HepG2 (cell line): Measurements from ENCODE around the gene DDX59. TPM values are rescaled to one million over a fixed set of nuclear protein-coding genes. Genes with fewer than 3 reads are reported as not detected.
A peak's percentile ranks its signal among the peaks of the same experiment; 100 is the strongest.

Experiments
- AGO1 ChIP-seq: fragments of 200-400 bp; formaldehyde crosslinking; IDR thresholded peaks from 2 replicates; pipeline ENCODE4 v1.6.1; 2017; ENCODE audit warnings: mild to moderate bottlenecking, low read depth, low read length, moderate library complexity; ENCODE audit not compliant: poor library complexity, severe bottlenecking
- ATF3 ChIP-seq: sonication (generic); formaldehyde crosslinking; IDR thresholded peaks from 2 replicates; pipeline ENCODE4 v1.4.0; 2020; ENCODE audit warnings: missing genetic modification reagents
- GABPB1 ChIP-seq: IDR thresholded peaks from 2 replicates; pipeline ENCODE4 v1.6.1; 2016; ENCODE audit warnings: mild to moderate bottlenecking, missing genetic modification reagents, moderate library complexity, missing compliant biosample characterization
- HMGXB3 ChIP-seq: sonication (generic); formaldehyde crosslinking; IDR thresholded peaks from 2 replicates; pipeline ENCODE4 v1.4.0; 2020; ENCODE audit warnings: missing genetic modification reagents, borderline replicate concordance
- HOXA9 ChIP-seq: sonication (generic); formaldehyde crosslinking; IDR thresholded peaks from 2 replicates; pipeline ENCODE4 v1.8.1; 2022; ENCODE audit warnings: missing genetic modification reagents, mild to moderate bottlenecking, moderate library complexity, borderline replicate concordance
- ISX ChIP-seq: sonication (generic); formaldehyde crosslinking; conservative IDR thresholded peaks from 2 replicates; pipeline ENCODE4 v1.5.0; 2020; ENCODE audit warnings: missing genetic modification reagents
- MNT ChIP-seq: fragments of 450-650 bp; IDR thresholded peaks from 2 replicates; pipeline ENCODE4 v1.6.1; 2016
- MTERF4 ChIP-seq: sonication (generic); formaldehyde crosslinking; IDR thresholded peaks from 2 replicates; pipeline ENCODE4 v1.8.0; 2023; ENCODE audit warnings: mild to moderate bottlenecking, missing genetic modification reagents
- NKX3-1 ChIP-seq: sonication (generic); formaldehyde crosslinking; IDR thresholded peaks from 2 replicates; pipeline ENCODE4 v1.5.0; 2020; ENCODE audit warnings: missing genetic modification reagents
- TP53 ChIP-seq: sonication (generic); formaldehyde crosslinking; conservative IDR thresholded peaks from 2 replicates; pipeline ENCODE4 v1.4.0; 2020; ENCODE audit warnings: missing genetic modification reagents
- ZBTB10 ChIP-seq: sonication (generic); formaldehyde crosslinking; IDR thresholded peaks from 2 replicates; pipeline ENCODE4 v1.4.0; 2020; ENCODE audit warnings: missing genetic modification reagents, borderline replicate concordance
- ZBTB7B ChIP-seq: sonication (generic); formaldehyde crosslinking; IDR thresholded peaks from 2 replicates; pipeline ENCODE4 v1.4.0; 2020; ENCODE audit warnings: missing genetic modification reagents
- ZNF18 ChIP-seq: sonication (generic); formaldehyde crosslinking; IDR thresholded peaks from 2 replicates; pipeline ENCODE4 v1.8.0; 2022; ENCODE audit warnings: mild to moderate bottlenecking, missing genetic modification reagents; ENCODE audit not compliant: insufficient replicate concordance
- ZNF225 ChIP-seq: sonication (generic); formaldehyde crosslinking; IDR thresholded peaks from 2 replicates; pipeline ENCODE4 v1.4.0; 2020; ENCODE audit warnings: mild to moderate bottlenecking, missing genetic modification reagents
- ZNF34 ChIP-seq: sonication (generic); formaldehyde crosslinking; IDR thresholded peaks from 2 replicates; pipeline ENCODE4 v1.4.0; 2020; ENCODE audit warnings: mild to moderate bottlenecking, missing genetic modification reagents, borderline replicate concordance
- polyA plus RNA-seq, 8 experiments: library from polyadenylated mRNA; depleted of rRNA in 3 of 8; stranded (reverse) in 7 of 8; unstranded in 1 of 8; fragments of >200 nt; fragmentation: Illumina TruSeq in 4 of 8; extraction: Trizol in 4 of 8; gene quantifications; 2 replicates each; pipeline versions ENCODE4 v1.2.1 to v1.2.3, GENCODE V29; 2011 to 2016; ENCODE audit warnings: low read depth in 4 of 8, missing spikeins in 1 of 8, mixed read lengths in 1 of 8; ENCODE audit not compliant: insufficient read depth in 1 of 8
- total RNA-seq, 5 experiments: library from RNA; depleted of rRNA; stranded (reverse); fragments of >200 nt; fragmentation: Illumina TruSeq; extraction: Trizol; gene quantifications; 2 replicates each; pipeline ENCODE4 v1.2.3, GENCODE V29; 2016; ENCODE audit warnings: low read depth in 1 of 5

DDX59 gene
- total and polyA plus RNA-seq, 2 of the 13 experiments (the other 11 are each of a cell fraction or from before 2014, with no cell fraction given), result 12.1 to 14.8 TPM

GRCh38 chr1:200620273-200621131 is 49.2 kb downstream of the DDX59 start, which contains the start of gene KIF14 (continued):
- TF ChIP-seq GABPB1 (peak; percentile 95), HOXA9 (0 out of 2 replicates have a peak, but pooled peaks have one; percentile 48), ZNF34 (no peak), MNT (peak; percentile 34; the same call in 1 of the 2 replicates), HMGXB3 (no peak), NKX3-1 (CRISPR knock-in tag) (no peak), ZBTB7B (CRISPR knock-in tag) (peak; percentile 50; the same call in 1 of the 2 replicates), ZBTB10 (CRISPR knock-in tag) (peak; percentile 52; the same call in 1 of the 2 replicates), TP53 (CRISPR knock-in tag) (no peak), ATF3 (CRISPR knock-in tag) (0 out of 2 replicates have a peak, but pooled peaks have one; percentile 19), ISX (CRISPR knock-in tag) (no peak), MTERF4 (no peak), AGO1 (no peak), ZNF225 (no peak), ZNF18 (no peak)
